Vagina (tissue), 2 donors: ENCODE measurements around the gene MFAP3. TPM values are rescaled to one million over a fixed set of nuclear protein-coding genes. Genes with fewer than 3 reads are reported as not detected.

Source experiments
- DNase-seq, 2 donors: peaks; one replicate each; pipeline ENCODE4 v3.0.0-alpha.2; 2017; ENCODE audit errors: extremely low spot score in 2 of 2
- H3K27ac ChIP-seq: fragments of 200-600 bp; sonication (generic); one replicate; pipeline ENCODE4 v1.5.1; 2019
- H3K27me3 ChIP-seq: fragments of 200-600 bp; sonication (generic); one replicate; pipeline ENCODE4 v1.5.1; 2019
- H3K36me3 ChIP-seq, 2 donors: fragments of 200-600 bp; sonication (generic); one replicate each; pipeline ENCODE4 v1.5.1; 2017 to 2019
- H3K4me1 ChIP-seq: fragments of 200-600 bp; sonication (generic); one replicate; pipeline ENCODE4 v1.5.1; 2019
- H3K4me3 ChIP-seq, 2 donors: fragments of 200-600 bp; sonication (generic); 1 replicate in 1 of 2; 2 replicates in 1 of 2; pipeline ENCODE4 v1.5.1; 2016 to 2019
- H3K9me3 ChIP-seq: fragments of 200-600 bp; sonication (generic); one replicate; pipeline ENCODE4 v1.5.1; 2019
- CTCF ChIP-seq, 3 experiments: fragments of 450-650 bp in 2 of 3; fragments of 200-600 bp in 1 of 3; sonication (generic) in 1 of 3; IDR thresholded peaks; one replicate each; pipeline ENCODE4 v1.5.1; 2017 to 2019; ENCODE audit warnings: antibody characterized with exemption in 3 of 3, mild to moderate bottlenecking in 2 of 3, moderate library complexity in 2 of 3
- POLR2A ChIP-seq, 2 donors: fragments of 450-650 bp; IDR thresholded peaks; one replicate each; pipeline ENCODE4 v1.6.1; 2017; ENCODE audit warnings: antibody characterized with exemption in 2 of 2, mild to moderate bottlenecking in 2 of 2, moderate library complexity in 2 of 2
- POLR2AphosphoS5 ChIP-seq, 2 donors: sonication (generic); formaldehyde crosslinking; IDR thresholded peaks; one replicate each; pipeline ENCODE4 v1.9.0; 2017; ENCODE audit warnings: antibody characterized with exemption in 2 of 2, mild to moderate bottlenecking in 2 of 2, low read depth in 1 of 2; ENCODE audit not compliant: insufficient read depth in 1 of 2
- intact Hi-C: fragments of 100-400 bp; cut with DNase I; formaldehyde crosslinking; loops from one replicate; pipeline ENCODE4 v1.15.1; 2023
- total RNA-seq: library from RNA; depleted of rRNA; stranded (reverse); fragments of >200 nt; gene quantifications from one replicate; pipeline ENCODE4 v1.2.3, GENCODE V29; 2016

The MFAP3 gene
- total RNA-seq, 1 donor from 2014 or later: 38.5 TPM

GRCh38 chr5:154046486-154046885 is 7.7 kb downstream of the MFAP3 start:
- Histone ChIP-seq H3K27ac (no peak overlapping the region), H3K36me3 (no peaks in the 10 kb centered on the region), H3K27me3 (no peaks in the 10 kb centered on the region), H3K4me1 (peaks cover 24% of the 10 kb centered on the region), H3K9me3 (no peaks in the 10 kb centered on the region), H3K4me3 (no peak overlapping the region)
- intact Hi-C loops: no loop called here
- TF ChIP-seq POLR2A (IDR thresholded peaks at IDR 0.05): no peak
- no peak for TF ChIP-seq POLR2AphosphoS5 (IDR thresholded peaks at IDR 0.05; ENCODE audit: insufficient read depth in 1 of 2, low read depth in 1 of 2)
- TF ChIP-seq CTCF (IDR thresholded peaks at IDR 0.05): no peak
- DNase-seq: no peak

GRCh38 chr5:154047324-154047723 is 8.6 kb downstream of the MFAP3 start:
- intact Hi-C loops: no loop called here
- no peak overlapping the region for H3K27ac ChIP-seq
- no peaks in the 10 kb centered on the region for H3K9me3 ChIP-seq
- H3K4me1 ChIP-seq: peaks cover 15% of the 10 kb centered on the region
- H3K27me3 ChIP-seq: no peaks in the 10 kb centered on the region
- no peak overlapping the region for H3K4me3 ChIP-seq
- TF ChIP-seq CTCF (IDR thresholded peaks at IDR 0.05): no peak
- no peak for TF ChIP-seq POLR2AphosphoS5 (IDR thresholded peaks at IDR 0.05; ENCODE audit: insufficient read depth in 1 of 2, low read depth in 1 of 2)
- H3K36me3 ChIP-seq: no peaks in the 10 kb centered on the region
- DNase-seq: no peak

GRCh38 chr5:154049636-154050035 is 10.9 kb downstream of the MFAP3 start:
- no peak overlapping the region for H3K4me3 ChIP-seq
- intact Hi-C loops: no loop called here
- H3K9me3 ChIP-seq: no peaks in the 10 kb centered on the region
- no peak overlapping the region for H3K27ac ChIP-seq
- DNase-seq: no peak
- H3K36me3 ChIP-seq: peaks cover 0 to 13% of the 10 kb centered on the region in 2 donors
- peaks cover 12% of the 10 kb centered on the region for H3K4me1 ChIP-seq
- no peaks in the 10 kb centered on the region for H3K27me3 ChIP-seq
- no peak for TF ChIP-seq POLR2AphosphoS5 (IDR thresholded peaks at IDR 0.05; ENCODE audit: insufficient read depth in 1 of 2, low read depth in 1 of 2)

- Histone ChIP-seq H3K27ac (no peak overlapping the region), H3K36me3 (peaks cover 0 to 13% of the 10 kb centered on the region in 2 donors)
- intact Hi-C loops: no loop called here
Measured at GRCh38 chr5:154053468-154053867, 14.7 kb downstream of the MFAP3 start.

GRCh38 chr5:154055201-154055600 is 16.4 kb downstream of the MFAP3 start:
- H3K27me3 ChIP-seq: no peaks in the 10 kb centered on the region
- DNase-seq: no peak
- H3K36me3 ChIP-seq: peaks cover 0 to 13% of the 10 kb centered on the region in 2 donors
- H3K4me1 ChIP-seq: no peaks in the 10 kb centered on the region
- H3K4me3 ChIP-seq: no peak overlapping the region
- no peak overlapping the region for H3K27ac ChIP-seq
- intact Hi-C loops: no loop called here
- TF ChIP-seq POLR2AphosphoS5 (IDR thresholded peaks at IDR 0.05; ENCODE audit: insufficient read depth in 1 of 2, low read depth in 1 of 2) (no peak), CTCF (IDR thresholded peaks at IDR 0.05) (no peak), POLR2A (IDR thresholded peaks at IDR 0.05) (no peak)
- H3K9me3 ChIP-seq: no peaks in the 10 kb centered on the region

More at GRCh38 chr5:154053468-154053867, 14.7 kb downstream of the MFAP3 start:
- H3K4me1 ChIP-seq: no peaks in the 10 kb centered on the region
- no peak overlapping the region for H3K4me3 ChIP-seq
- no peak for DNase-seq
- H3K27me3 ChIP-seq: no peaks in the 10 kb centered on the region
- no peak for TF ChIP-seq CTCF (IDR thresholded peaks at IDR 0.05)
- no peak for TF ChIP-seq POLR2A (IDR thresholded peaks at IDR 0.05)
- TF ChIP-seq POLR2AphosphoS5 (IDR thresholded peaks at IDR 0.05; ENCODE audit: insufficient read depth in 1 of 2, low read depth in 1 of 2): no peak
- H3K9me3 ChIP-seq: no peaks in the 10 kb centered on the region
